ENCODE results near the gene RP2. TPM values are rescaled to one million over a fixed set of nuclear protein-coding genes. Genes with fewer than 3 reads are reported as not detected.

The RP2 gene
- total RNA-seq, 4 donors from 2014 or later = 5.4 to 17.3 (median 11.1) TPM

DNA sequence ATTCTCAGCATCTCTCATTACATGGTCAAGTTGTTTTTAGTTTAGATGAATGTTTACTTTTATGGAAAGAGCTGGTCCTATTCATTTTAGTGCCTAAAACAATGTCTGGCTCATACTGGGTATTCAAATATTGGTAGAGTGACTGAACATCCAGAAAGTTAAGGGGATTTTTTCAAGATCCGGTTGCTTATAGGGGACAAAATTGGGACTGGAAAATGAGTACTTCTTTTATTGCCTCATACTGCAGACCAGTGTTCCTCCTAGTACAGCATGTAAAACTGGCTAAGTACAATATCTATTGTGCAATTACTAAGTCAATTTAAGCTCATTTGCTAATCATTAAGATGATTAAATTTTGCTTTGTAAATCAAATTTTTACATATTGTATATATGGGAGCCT lies 13.9 kb downstream of the RP2 start:
- TF ChIP-seq, protein P1, sequence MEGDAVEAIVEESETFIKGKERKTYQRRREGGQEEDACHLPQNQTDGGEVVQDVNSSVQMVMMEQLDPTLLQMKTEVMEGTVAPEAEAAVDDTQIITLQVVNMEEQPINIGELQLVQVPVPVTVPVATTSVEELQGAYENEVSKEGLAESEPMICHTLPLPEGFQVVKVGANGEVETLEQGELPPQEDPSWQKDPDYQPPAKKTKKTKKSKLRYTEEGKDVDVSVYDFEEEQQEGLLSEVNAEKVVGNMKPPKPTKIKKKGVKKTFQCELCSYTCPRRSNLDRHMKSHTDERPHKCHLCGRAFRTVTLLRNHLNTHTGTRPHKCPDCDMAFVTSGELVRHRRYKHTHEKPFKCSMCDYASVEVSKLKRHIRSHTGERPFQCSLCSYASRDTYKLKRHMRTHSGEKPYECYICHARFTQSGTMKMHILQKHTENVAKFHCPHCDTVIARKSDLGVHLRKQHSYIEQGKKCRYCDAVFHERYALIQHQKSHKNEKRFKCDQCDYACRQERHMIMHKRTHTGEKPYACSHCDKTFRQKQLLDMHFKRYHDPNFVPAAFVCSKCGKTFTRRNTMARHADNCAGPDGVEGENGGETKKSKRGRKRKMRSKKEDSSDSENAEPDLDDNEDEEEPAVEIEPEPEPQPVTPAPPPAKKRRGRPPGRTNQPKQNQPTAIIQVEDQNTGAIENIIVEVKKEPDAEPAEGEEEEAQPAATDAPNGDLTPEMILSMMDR (IDR thresholded peaks at IDR 0.05) = no peak
- TF ChIP-seq POLR2A (IDR thresholded peaks at IDR 0.05) = no peak
- Histone ChIP-seq H3K4me1 (no peaks in the 10 kb centered on the region), H3K36me3 (peaks cover 0 to 8% (median 0%) of the 10 kb centered on the region in 3 donors), H3K9me3 (no peaks in the 10 kb centered on the region), H3K27me3 (no peaks in the 10 kb centered on the region), H3K27ac (no peak overlapping the region), H3K4me3 (no peak overlapping the region)
- no peak for DNase-seq

DNA sequence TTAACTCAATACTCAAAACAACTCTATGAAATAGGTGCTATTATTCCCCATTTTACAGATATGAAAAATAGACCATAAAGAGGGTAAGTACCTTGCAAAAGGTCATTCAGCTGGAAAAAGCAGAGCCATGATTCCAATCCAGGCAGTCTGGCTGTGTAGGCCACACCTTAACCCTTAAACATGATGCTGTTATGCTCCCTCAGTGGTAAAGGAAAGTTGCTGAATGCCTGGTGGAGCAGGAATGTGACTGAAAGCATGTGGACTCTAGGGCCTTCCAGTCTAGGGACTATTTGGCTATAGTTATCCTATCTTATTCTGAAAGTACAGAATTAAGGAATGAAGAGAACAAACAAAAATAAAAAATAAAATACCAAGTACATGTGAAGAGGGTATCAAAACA lies 19.6 kb downstream of the RP2 start:
- Histone ChIP-seq H3K27ac (no peak overlapping the region), H3K4me3 (no peak overlapping the region), H3K27me3 (no peaks in the 10 kb centered on the region), H3K36me3 (peaks cover 0 to 8% (median 0%) of the 10 kb centered on the region in 3 donors), H3K4me1 (no peaks in the 10 kb centered on the region), H3K9me3 (no peaks in the 10 kb centered on the region)
- TF ChIP-seq, protein P1 (IDR thresholded peaks at IDR 0.05) = no peak
- no peak for TF ChIP-seq POLR2A (IDR thresholded peaks at IDR 0.05)
- no peak for DNase-seq

DNA sequence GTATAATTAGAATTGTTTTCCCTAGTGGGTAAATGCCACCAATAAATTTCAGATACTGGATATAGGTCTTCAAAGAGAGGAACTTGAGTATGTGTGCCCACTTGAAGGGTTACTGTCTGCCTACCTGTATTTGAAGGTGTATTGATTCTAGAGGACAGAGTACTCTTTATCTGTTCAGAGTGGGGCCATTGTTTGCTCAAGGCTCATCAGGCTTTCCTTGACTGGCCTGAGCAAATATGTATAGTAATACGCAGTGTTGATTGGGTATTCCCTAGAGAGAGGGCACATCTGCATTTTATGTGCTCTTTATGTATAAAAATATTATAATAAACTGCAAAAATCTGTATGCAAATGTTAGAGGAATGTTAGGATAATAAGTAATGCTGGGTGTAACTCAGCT lies 23.7 kb downstream of the RP2 start:
- no peaks in the 10 kb centered on the region for H3K9me3 ChIP-seq
- no peak overlapping the region for H3K4me3 ChIP-seq
- no peak overlapping the region for H3K27ac ChIP-seq
- DNase-seq = no peak
- H3K36me3 ChIP-seq = no peaks in the 10 kb centered on the region
- TF ChIP-seq, protein P1 (IDR thresholded peaks at IDR 0.05) = no peak
- no peak for TF ChIP-seq POLR2A (IDR thresholded peaks at IDR 0.05)
- H3K27me3 ChIP-seq = no peaks in the 10 kb centered on the region
- no peaks in the 10 kb centered on the region for H3K4me1 ChIP-seq

DNA sequence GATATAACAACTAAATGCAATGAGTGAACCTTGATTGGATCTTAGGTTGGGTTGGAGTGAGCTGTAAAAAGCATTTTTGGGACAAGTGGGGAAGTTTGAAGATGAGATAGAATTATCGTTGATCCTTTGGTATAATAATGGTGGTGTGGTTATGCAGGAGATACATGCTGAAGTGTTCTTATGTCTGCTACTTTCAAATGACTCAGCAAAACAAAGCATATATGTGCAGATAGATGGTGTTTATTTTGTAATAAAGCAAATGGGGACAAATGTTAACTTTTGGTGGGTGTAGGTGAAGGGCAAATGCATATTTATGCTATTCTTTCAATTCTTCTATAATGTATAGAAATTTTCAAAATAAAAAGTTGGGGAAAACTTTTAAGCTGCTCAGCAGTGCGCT lies 26.2 kb downstream of the RP2 start:
- H3K4me3 ChIP-seq = no peak overlapping the region
- no peak for TF ChIP-seq POLR2A (IDR thresholded peaks at IDR 0.05)
- TF ChIP-seq, protein P1 (IDR thresholded peaks at IDR 0.05) = no peak
- H3K4me1 ChIP-seq = no peaks in the 10 kb centered on the region
- H3K36me3 ChIP-seq = no peaks in the 10 kb centered on the region
- no peaks in the 10 kb centered on the region for H3K9me3 ChIP-seq
- no peaks in the 10 kb centered on the region for H3K27me3 ChIP-seq
- DNase-seq = no peak
- no peak overlapping the region for H3K27ac ChIP-seq

DNA sequence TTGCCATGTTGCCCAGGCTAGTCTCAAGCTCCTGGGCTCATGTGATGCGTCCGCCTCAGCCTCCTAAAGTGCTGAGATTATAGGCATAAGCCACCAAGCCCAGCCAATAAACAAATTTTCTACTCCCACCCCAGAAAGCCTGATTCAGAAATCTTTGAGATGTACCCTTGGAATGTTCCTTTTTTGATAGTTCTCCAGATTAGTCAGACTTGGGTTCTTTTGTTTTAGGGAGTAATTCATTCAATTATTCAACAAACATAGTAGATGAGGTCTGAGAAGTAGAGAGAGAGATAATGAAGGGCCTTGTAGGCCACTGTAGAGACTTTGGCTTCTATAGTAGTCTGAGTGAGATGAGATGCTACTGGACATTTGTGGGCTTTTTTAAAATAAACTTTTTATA lies 27.8 kb downstream of the RP2 start:
- TF ChIP-seq POLR2A (IDR thresholded peaks at IDR 0.05) = no peak
- TF ChIP-seq, protein P1 (IDR thresholded peaks at IDR 0.05) = no peak
- no peaks in the 10 kb centered on the region for H3K27me3 ChIP-seq
- H3K4me1 ChIP-seq = no peaks in the 10 kb centered on the region
- no peaks in the 10 kb centered on the region for H3K36me3 ChIP-seq
- DNase-seq = no peak
- H3K9me3 ChIP-seq = no peaks in the 10 kb centered on the region
- no peak overlapping the region for H3K4me3 ChIP-seq
- no peak overlapping the region for H3K27ac ChIP-seq

DNA sequence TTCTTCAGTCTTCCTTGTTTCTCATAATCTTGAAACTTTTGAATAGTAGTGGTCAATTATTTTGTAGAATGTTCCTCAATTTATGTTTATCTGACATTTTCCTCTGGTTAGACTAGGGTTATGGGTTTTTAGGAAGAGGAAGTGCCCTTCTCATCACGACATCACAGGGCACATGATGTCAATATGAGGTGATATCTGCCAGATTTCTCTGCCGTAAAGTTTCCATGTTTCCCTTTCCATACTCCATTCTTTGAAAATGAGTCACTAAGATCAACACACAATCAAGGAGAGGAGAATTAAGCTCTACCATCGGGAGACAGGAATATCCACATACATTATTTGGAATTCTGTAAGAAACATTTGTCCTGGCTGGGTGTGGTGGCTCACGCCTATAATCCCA lies 28.4 kb downstream of the RP2 start:
- TF ChIP-seq POLR2A (IDR thresholded peaks at IDR 0.05) = no peak
- TF ChIP-seq, protein P1 (IDR thresholded peaks at IDR 0.05) = no peak
- DNase-seq = no peak

More for the DNA sequence above, 28.4 kb downstream of the RP2 start:
- Histone ChIP-seq H3K4me1 (no peaks in the 10 kb centered on the region), H3K27ac (no peak overlapping the region), H3K4me3 (no peak overlapping the region), H3K36me3 (no peaks in the 10 kb centered on the region), H3K27me3 (no peaks in the 10 kb centered on the region), H3K9me3 (no peaks in the 10 kb centered on the region)

Data from Peyer's patch (tissue), 4 donors.